Panc1 (cell line): ENCODE results near the gene SCG2. TPM values are rescaled to one million over a fixed set of nuclear protein-coding genes. Genes with fewer than 3 reads are reported as not detected.

Experiments used
- ATAC-seq: fragments of 200-7000 bp; cut with Tn5 transposase; 2 replicates; pipeline ENCODE4 v1.9.1; 2020; ENCODE audit warnings: mild to moderate bottlenecking, moderate library complexity
- BruUV-seq: library from RNA; stranded (reverse); fragments of 400-500 nt; replicated peaks from 2 replicates; lab custom pipeline; 2021; lab: Mats Ljungman, UMichigan
- CTCF ChIA-PET: fragments of 300-600 bp; sonication (Branson Sonifier 250); formaldehyde crosslinking; loops from one replicate; lab custom pipeline; 2022; ENCODE audit warnings: antibody characterized with exemption; lab: Charles Lee
- POLR2A ChIA-PET: fragments of 300-600 bp; sonication (Branson Sonifier 250); formaldehyde crosslinking; loops from one replicate; lab custom pipeline; 2022; ENCODE audit warnings: antibody characterized with exemption; lab: Charles Lee
- DNase-seq: peaks from one replicate; pipeline ENCODE4 v3.0.0-alpha.2; 2010; ENCODE audit warnings: low read depth, low spot score
- H3K27ac ChIP-seq: 2 replicates; pipeline ENCODE4 v1.5.1; 2011; ENCODE audit warnings: mild to moderate bottlenecking, low read length, inconsistent platforms
- H3K27me3 ChIP-seq: fragments of 200-500 bp; sonication (Bioruptor generic); 2 replicates; pipeline ENCODE4 v1.6.0; 2014; ENCODE audit warnings: low read length, inconsistent platforms; ENCODE audit not compliant: control insufficient read depth, insufficient read depth
- H3K36me3 ChIP-seq: fragments of 200-500 bp; sonication (Bioruptor generic); 2 replicates; pipeline ENCODE4 v1.5.1; 2014; ENCODE audit warnings: inconsistent platforms, mild to moderate bottlenecking, low read length, moderate library complexity; ENCODE audit not compliant: control insufficient read depth, insufficient read depth
- H3K4me1 ChIP-seq: 2 replicates; pipeline ENCODE4 v1.5.1; 2011; ENCODE audit warnings: inconsistent platforms, mild to moderate bottlenecking, low read length, moderate library complexity; ENCODE audit not compliant: control insufficient read depth, insufficient read depth
- H3K4me3 ChIP-seq, 2 experiments: 2 replicates each; pipeline ENCODE4 v1.5.1; 2011 to 2012; ENCODE audit warnings: low read depth in 2 of 2, low read length in 2 of 2, mild to moderate bottlenecking in 2 of 2, inconsistent platforms in 1 of 2, moderate library complexity in 1 of 2
- H3K9me3 ChIP-seq: fragments of 200-500 bp; sonication (Bioruptor generic); 2 replicates; pipeline ENCODE4 v1.5.1; 2014; ENCODE audit warnings: low read depth, mild to moderate bottlenecking, inconsistent platforms, low read length, moderate library complexity; ENCODE audit not compliant: control insufficient read depth, insufficient read depth
- POLR2AphosphoS5 ChIP-seq: IDR thresholded peaks from 2 replicates; pipeline ENCODE4 v1.6.1; 2012; ENCODE audit warnings: mild to moderate bottlenecking, low read depth, low read length, moderate library complexity
- SIN3A ChIP-seq: IDR thresholded peaks from 2 replicates; pipeline ENCODE4 v1.6.1; 2012; ENCODE audit warnings: low read depth, mild to moderate bottlenecking, low read length, moderate library complexity, borderline replicate concordance; ENCODE audit not compliant: insufficient read depth
- TCF7L2 ChIP-seq: IDR thresholded peaks from 2 replicates; pipeline ENCODE4 v1.6.1; 2011; ENCODE audit warnings: mild to moderate bottlenecking, low read depth, low read length, inconsistent platforms
- in situ Hi-C: cut with HindIII; loops from 2 replicates; pipeline ENCODE4 v1.10.0; 2016; ENCODE audit warnings: low sequenced_read_pairs, low pct_unique_long_range_greater_than_20kb
- intact Hi-C: fragments of 100-400 bp; cut with micrococcal nuclease; formaldehyde crosslinking; loops from one replicate; pipeline ENCODE4 v1.10.0; 2022; ENCODE audit not compliant: unreplicated experiment
- total RNA-seq: library from RNA; stranded (reverse); gene quantifications from one replicate; pipeline ENCODE4 v1.2.1, GENCODE V29; 2021; ENCODE audit not compliant: unreplicated experiment
- TF ChIP-seq, protein P1 (sequence below): fragments of 450-650 bp; IDR thresholded peaks from 2 replicates; pipeline ENCODE4 v1.5.1; 2017; ENCODE audit warnings: mild to moderate bottlenecking
- TF ChIP-seq, protein P2 (sequence below), 2 experiments: IDR thresholded peaks; 2 replicates each; pipeline ENCODE4 v1.6.1; 2011 to 2012; ENCODE audit warnings: low read depth in 2 of 2, control low read depth in 1 of 2, low read length in 1 of 2, mild to moderate bottlenecking in 1 of 2, moderate library complexity in 1 of 2; ENCODE audit not compliant: insufficient read depth in 1 of 2

The SCG2 gene
- total RNA-seq, 1 experiment from 2014 or later: 1.7 TPM

DNA sequence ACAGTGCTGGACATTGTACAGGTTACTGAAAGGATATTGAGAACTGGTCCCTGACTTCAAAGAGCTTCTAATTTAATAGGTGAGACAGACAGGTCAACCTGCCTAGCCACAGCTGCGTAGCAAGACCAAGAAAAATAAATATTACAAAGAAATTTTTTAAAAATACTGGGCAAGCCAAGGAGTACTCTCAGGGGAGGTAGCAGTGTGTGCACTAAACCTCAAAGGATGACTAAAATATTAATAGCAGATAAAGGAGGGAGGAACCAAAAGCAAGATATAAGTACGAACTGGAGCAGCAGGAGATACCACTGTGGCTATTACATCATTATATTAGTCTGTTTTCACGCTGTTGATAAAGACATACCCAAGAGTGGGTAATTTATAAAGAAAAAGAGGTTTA is 14.9 kb downstream of the SCG2 start:
- H3K36me3 ChIP-seq: no peaks in the 10 kb centered on the region
- no peak for ATAC-seq
- TF ChIP-seq, protein P1, sequence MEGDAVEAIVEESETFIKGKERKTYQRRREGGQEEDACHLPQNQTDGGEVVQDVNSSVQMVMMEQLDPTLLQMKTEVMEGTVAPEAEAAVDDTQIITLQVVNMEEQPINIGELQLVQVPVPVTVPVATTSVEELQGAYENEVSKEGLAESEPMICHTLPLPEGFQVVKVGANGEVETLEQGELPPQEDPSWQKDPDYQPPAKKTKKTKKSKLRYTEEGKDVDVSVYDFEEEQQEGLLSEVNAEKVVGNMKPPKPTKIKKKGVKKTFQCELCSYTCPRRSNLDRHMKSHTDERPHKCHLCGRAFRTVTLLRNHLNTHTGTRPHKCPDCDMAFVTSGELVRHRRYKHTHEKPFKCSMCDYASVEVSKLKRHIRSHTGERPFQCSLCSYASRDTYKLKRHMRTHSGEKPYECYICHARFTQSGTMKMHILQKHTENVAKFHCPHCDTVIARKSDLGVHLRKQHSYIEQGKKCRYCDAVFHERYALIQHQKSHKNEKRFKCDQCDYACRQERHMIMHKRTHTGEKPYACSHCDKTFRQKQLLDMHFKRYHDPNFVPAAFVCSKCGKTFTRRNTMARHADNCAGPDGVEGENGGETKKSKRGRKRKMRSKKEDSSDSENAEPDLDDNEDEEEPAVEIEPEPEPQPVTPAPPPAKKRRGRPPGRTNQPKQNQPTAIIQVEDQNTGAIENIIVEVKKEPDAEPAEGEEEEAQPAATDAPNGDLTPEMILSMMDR: no peak
- TF ChIP-seq, protein P2, sequence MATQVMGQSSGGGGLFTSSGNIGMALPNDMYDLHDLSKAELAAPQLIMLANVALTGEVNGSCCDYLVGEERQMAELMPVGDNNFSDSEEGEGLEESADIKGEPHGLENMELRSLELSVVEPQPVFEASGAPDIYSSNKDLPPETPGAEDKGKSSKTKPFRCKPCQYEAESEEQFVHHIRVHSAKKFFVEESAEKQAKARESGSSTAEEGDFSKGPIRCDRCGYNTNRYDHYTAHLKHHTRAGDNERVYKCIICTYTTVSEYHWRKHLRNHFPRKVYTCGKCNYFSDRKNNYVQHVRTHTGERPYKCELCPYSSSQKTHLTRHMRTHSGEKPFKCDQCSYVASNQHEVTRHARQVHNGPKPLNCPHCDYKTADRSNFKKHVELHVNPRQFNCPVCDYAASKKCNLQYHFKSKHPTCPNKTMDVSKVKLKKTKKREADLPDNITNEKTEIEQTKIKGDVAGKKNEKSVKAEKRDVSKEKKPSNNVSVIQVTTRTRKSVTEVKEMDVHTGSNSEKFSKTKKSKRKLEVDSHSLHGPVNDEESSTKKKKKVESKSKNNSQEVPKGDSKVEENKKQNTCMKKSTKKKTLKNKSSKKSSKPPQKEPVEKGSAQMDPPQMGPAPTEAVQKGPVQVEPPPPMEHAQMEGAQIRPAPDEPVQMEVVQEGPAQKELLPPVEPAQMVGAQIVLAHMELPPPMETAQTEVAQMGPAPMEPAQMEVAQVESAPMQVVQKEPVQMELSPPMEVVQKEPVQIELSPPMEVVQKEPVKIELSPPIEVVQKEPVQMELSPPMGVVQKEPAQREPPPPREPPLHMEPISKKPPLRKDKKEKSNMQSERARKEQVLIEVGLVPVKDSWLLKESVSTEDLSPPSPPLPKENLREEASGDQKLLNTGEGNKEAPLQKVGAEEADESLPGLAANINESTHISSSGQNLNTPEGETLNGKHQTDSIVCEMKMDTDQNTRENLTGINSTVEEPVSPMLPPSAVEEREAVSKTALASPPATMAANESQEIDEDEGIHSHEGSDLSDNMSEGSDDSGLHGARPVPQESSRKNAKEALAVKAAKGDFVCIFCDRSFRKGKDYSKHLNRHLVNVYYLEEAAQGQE (IDR thresholded peaks at IDR 0.05; ENCODE audit: insufficient read depth in 1 of 2, low read depth in 2 of 2, low read length in 1 of 2): no peak
- no peak for TF ChIP-seq SIN3A
- TF ChIP-seq TCF7L2: no peak
- H3K4me1 ChIP-seq: no peaks in the 10 kb centered on the region
- intact Hi-C loops: no loop called here
- in situ Hi-C loops: no loop called here
- H3K4me3 ChIP-seq: no peak overlapping the region
- no TSS peak for BruUV-seq
- ChIA-PET CTCF (interaction anchor here (0.6 kb wide), 1 partner anchor 616 kb away, joined by 4 read pairs; no protein-coding TSS in a partner anchor), POLR2A (no interaction called here)
- no peaks in the 10 kb centered on the region for H3K9me3 ChIP-seq
- H3K27ac ChIP-seq: no peak overlapping the region
- no peaks in the 10 kb centered on the region for H3K27me3 ChIP-seq
- DNase-seq: no peak

DNA sequence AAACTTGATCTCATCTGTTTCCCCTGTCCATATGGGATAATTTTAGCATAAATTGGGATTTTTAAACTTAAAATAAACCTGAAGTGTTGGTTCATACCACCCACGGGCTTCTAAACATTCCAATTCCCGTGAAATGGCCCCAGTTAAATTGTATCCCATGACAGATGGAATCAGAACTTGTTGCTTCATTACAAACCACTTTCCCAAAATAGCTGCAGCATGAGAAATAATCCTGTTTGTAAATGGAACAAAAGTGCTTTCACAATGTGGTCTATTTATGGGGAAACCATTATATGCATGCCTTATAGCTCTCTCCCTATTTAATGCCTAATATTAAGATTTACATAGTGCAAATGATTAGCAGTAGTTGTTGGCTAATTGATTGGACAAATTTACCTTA is 15.9 kb downstream of the SCG2 start:
- POLR2A ChIA-PET: no interaction called here

More for the DNA sequence above, 15.9 kb downstream of the SCG2 start:
- Histone ChIP-seq H3K9me3 (no peaks in the 10 kb centered on the region), H3K36me3 (no peaks in the 10 kb centered on the region), H3K27ac (no peak overlapping the region), H3K4me3 (no peak overlapping the region), H3K4me1 (no peaks in the 10 kb centered on the region), H3K27me3 (no peaks in the 10 kb centered on the region)
- in situ Hi-C loops (no loop called here), intact Hi-C loops (no loop called here)
- ATAC-seq (no peak), DNase-seq (no peak)
- CTCF ChIA-PET: no interaction called here
- no TSS peak for BruUV-seq
- TF ChIP-seq, protein P2 (IDR thresholded peaks at IDR 0.05; ENCODE audit: insufficient read depth in 1 of 2, low read depth in 2 of 2, low read length in 1 of 2): no peak
- no peak for TF ChIP-seq SIN3A
- no peak for TF ChIP-seq TCF7L2
- TF ChIP-seq, protein P1: no peak
- no peak for TF ChIP-seq POLR2AphosphoS5
